Keratinocyte (primary cell): ENCODE results near the gene GRIPAP1. TPM values are rescaled to one million over a fixed set of nuclear protein-coding genes. Genes with fewer than 3 reads are reported as not detected.
"Not testable (repeated sequence)": the region's sequence is repeated elsewhere in the genome, so short reads cannot be mapped to it uniquely, and the experiment has no call there.

Experiments
- DNase-seq: peaks from one replicate; pipeline ENCODE4 v3.0.0-alpha.2; 2011; ENCODE audit warnings: low read depth, missing footprints, low spot score
- FAIRE-seq: peaks from 2 replicates; lab custom pipeline; 2011; peaks lifted over from hg19 to GRCh38; lab: Jason Lieb, UNC
- H2AFZ ChIP-seq: 2 replicates; pipeline ENCODE4 v1.6.0; 2012; ENCODE audit warnings: low read length, control low read depth, inconsistent platforms; ENCODE audit not compliant: control insufficient read depth
- H3K27ac ChIP-seq: 2 replicates; pipeline ENCODE4 v1.5.1; 2011; ENCODE audit warnings: low read length; ENCODE audit not compliant: control insufficient read depth, insufficient read depth
- H3K27me3 ChIP-seq: 3 replicates; pipeline ENCODE4 v1.6.0; 2011; ENCODE audit warnings: low read length; ENCODE audit not compliant: control insufficient read depth, insufficient read depth; ENCODE audit errors: extremely low read depth
- H3K36me3 ChIP-seq, 2 experiments: 2 replicates in 1 of 2; 3 replicates in 1 of 2; pipeline ENCODE4 v1.5.1; 2011; ENCODE audit warnings: low read length in 2 of 2, mild to moderate bottlenecking in 1 of 2; ENCODE audit not compliant: control insufficient read depth in 2 of 2, insufficient read depth in 2 of 2; ENCODE audit errors: extremely low read depth in 1 of 2
- H3K4me1 ChIP-seq: 3 replicates; pipeline ENCODE4 v1.5.1; 2011; ENCODE audit warnings: low read length; ENCODE audit not compliant: control insufficient read depth, insufficient read depth; ENCODE audit errors: extremely low read depth
- H3K4me2 ChIP-seq: 3 replicates; pipeline ENCODE4 v1.6.0; 2011; ENCODE audit warnings: low read depth, low read length; ENCODE audit not compliant: control insufficient read depth, insufficient read depth; ENCODE audit errors: extremely low read depth
- H3K4me3 ChIP-seq, 3 experiments: fragments of 200-600 bp in 1 of 3; sonication (generic) in 1 of 3; 2 replicates in 2 of 3; 3 replicates in 1 of 3; pipeline ENCODE4 v1.5.1; 2011 to 2016; ENCODE audit warnings: low read length in 3 of 3, mild to moderate bottlenecking in 3 of 3, control low read depth in 2 of 3, inconsistent platforms in 1 of 3, low read depth in 1 of 3, mixed read lengths in 1 of 3, mixed run types in 1 of 3, moderate library complexity in 1 of 3; ENCODE audit not compliant: control insufficient read depth in 2 of 3, insufficient read depth in 2 of 3; ENCODE audit errors: extremely low read depth in 1 of 3
- H3K79me2 ChIP-seq: 2 replicates; pipeline ENCODE4 v1.6.0; 2012; ENCODE audit warnings: low read length; ENCODE audit not compliant: control insufficient read depth, insufficient read depth
- H3K9ac ChIP-seq: 3 replicates; pipeline ENCODE4 v1.6.0; 2011; ENCODE audit warnings: low read length; ENCODE audit not compliant: control insufficient read depth, insufficient read depth; ENCODE audit errors: extremely low read depth
- H3K9me1 ChIP-seq: 3 replicates; pipeline ENCODE4 v1.6.0; 2011; ENCODE audit warnings: low read length; ENCODE audit not compliant: control insufficient read depth, insufficient read depth; ENCODE audit errors: extremely low read depth
- H3K9me3 ChIP-seq: 2 replicates; pipeline ENCODE4 v1.5.1; 2012; ENCODE audit warnings: low read depth, low read length; ENCODE audit not compliant: control insufficient read depth
- H4K20me1 ChIP-seq: 3 replicates; pipeline ENCODE4 v1.6.0; 2011; ENCODE audit warnings: low read length; ENCODE audit not compliant: control insufficient read depth, insufficient read depth; ENCODE audit errors: extremely low read depth
- CTCF ChIP-seq, 3 experiments: IDR thresholded peaks in 1 of 3; conservative IDR thresholded peaks in 1 of 3; optimal IDR thresholded peaks in 1 of 3; 2 replicates in 2 of 3; 3 replicates in 1 of 3; pipeline versions ENCODE3 to v1.5.1; 2011; ENCODE audit warnings: low read length in 3 of 3, mild to moderate bottlenecking in 3 of 3, moderate library complexity in 2 of 3, control low read depth in 1 of 3, inconsistent platforms in 1 of 3; ENCODE audit not compliant: insufficient read depth in 2 of 3; ENCODE audit errors: extremely low read depth in 1 of 3
- EZH2 ChIP-seq: IDR thresholded peaks from one replicate; pipeline ENCODE4 v1.6.1; 2012; ENCODE audit warnings: inconsistent platforms, mild to moderate bottlenecking, low read length, moderate library complexity
- dilution Hi-C: fragments of 300-500 bp; cut with MboI; formaldehyde crosslinking; loops from one replicate; pipeline ENCODE4 v1.7.0; 2020; ENCODE audit warnings: low sequenced_read_pairs; ENCODE audit not compliant: extremely low pct_ligation_motif_present
- polyA plus RNA-seq, 5 experiments: library from polyadenylated mRNA; depleted of rRNA in 3 of 5; stranded (reverse) in 3 of 5; stranded (forward) in 1 of 5; unstranded in 1 of 5; fragments of >200 nt; gene quantifications; 1 replicate in 1 of 5; 2 replicates in 3 of 5; 3 replicates in 1 of 5; pipeline versions ENCODE4 v1.2.1 to v1.2.3, GENCODE V29; 2011 to 2012; ENCODE audit warnings: missing spikeins in 2 of 5, low read depth in 1 of 5, low replicate concordance in 1 of 5

The GRIPAP1 gene
- polyA plus RNA-seq, 1 donor (not counting 4 experiments of a cell fraction or from before 2014, with no cell fraction given) = 23.0 TPM

- no peaks in the 10 kb centered on the region for H4K20me1 ChIP-seq
- H3K79me2 ChIP-seq = no peaks in the 10 kb centered on the region
- DNase-seq = no peak
- no peak overlapping the region for H3K4me2 ChIP-seq
- peaks cover 12 to 20% of the 10 kb centered on the region in 2 experiments for H3K36me3 ChIP-seq
- H3K9me1 ChIP-seq = no peaks in the 10 kb centered on the region
- no peaks in the 10 kb centered on the region for H3K27me3 ChIP-seq
- no peak overlapping the region for H3K27ac ChIP-seq
- TF ChIP-seq EZH2 (no peak), CTCF (optimal IDR thresholded peaks at IDR 0.05 in 1 of 3, IDR thresholded peaks at IDR 0.05 in 1 of 3, conservative IDR thresholded peaks at IDR 0.05 in 1 of 3; ENCODE audit: extremely low read depth in 1 of 3, insufficient read depth in 2 of 3, low read length in 3 of 3) (no peak)
- H2AFZ ChIP-seq = no peak overlapping the region
- no peak overlapping the region for H3K9ac ChIP-seq
- dilution Hi-C loops = no loop called here
- no peak for FAIRE-seq
- no peaks in the 10 kb centered on the region for H3K4me1 ChIP-seq
- no peak overlapping the region for H3K4me3 ChIP-seq
- H3K9me3 ChIP-seq = no peaks in the 10 kb centered on the region
Measured at GRCh38 chrX:48981178-48981577, 20.9 kb downstream of the GRIPAP1 start.

- H4K20me1 ChIP-seq, FAIRE-seq, H3K27ac ChIP-seq, H3K27me3 ChIP-seq, H3K79me2 ChIP-seq, DNase-seq, dilution Hi-C loops, H3K4me1 ChIP-seq, H3K4me3 ChIP-seq, H3K9ac ChIP-seq, H2AFZ ChIP-seq, H3K9me1 ChIP-seq, H3K9me3 ChIP-seq, H3K4me2 ChIP-seq: not testable (repeated sequence)
- H3K36me3 ChIP-seq = peaks cover 12 to 20% of the 10 kb centered on the region in 2 experiments
Measured at GRCh38 chrX:48980341-48980740, 21.7 kb downstream of the GRIPAP1 start.

GRCh38 chrX:48978226-48978625, 23.8 kb downstream of the GRIPAP1 start:
- DNase-seq (no peak), FAIRE-seq (no peak)
- Histone ChIP-seq H3K27me3 (no peaks in the 10 kb centered on the region), H2AFZ (no peak overlapping the region), H3K79me2 (no peaks in the 10 kb centered on the region), H3K9me3 (no peaks in the 10 kb centered on the region), H3K4me1 (no peaks in the 10 kb centered on the region), H3K9ac (no peak overlapping the region), H3K36me3 (peaks cover 6 to 9% of the 10 kb centered on the region in 2 experiments), H3K4me3 (no peak overlapping the region), H3K27ac (no peak overlapping the region), H4K20me1 (no peaks in the 10 kb centered on the region), H3K4me2 (no peak overlapping the region), H3K9me1 (no peaks in the 10 kb centered on the region)
- dilution Hi-C loops = no loop called here
- no peak for TF ChIP-seq EZH2
- TF ChIP-seq CTCF (optimal IDR thresholded peaks at IDR 0.05 in 1 of 3, IDR thresholded peaks at IDR 0.05 in 1 of 3, conservative IDR thresholded peaks at IDR 0.05 in 1 of 3; ENCODE audit: extremely low read depth in 1 of 3, insufficient read depth in 2 of 3, low read length in 3 of 3) = no peak
